ENCODE measurements around the gene BDKRB2.

BDKRB2 gene

DNA sequence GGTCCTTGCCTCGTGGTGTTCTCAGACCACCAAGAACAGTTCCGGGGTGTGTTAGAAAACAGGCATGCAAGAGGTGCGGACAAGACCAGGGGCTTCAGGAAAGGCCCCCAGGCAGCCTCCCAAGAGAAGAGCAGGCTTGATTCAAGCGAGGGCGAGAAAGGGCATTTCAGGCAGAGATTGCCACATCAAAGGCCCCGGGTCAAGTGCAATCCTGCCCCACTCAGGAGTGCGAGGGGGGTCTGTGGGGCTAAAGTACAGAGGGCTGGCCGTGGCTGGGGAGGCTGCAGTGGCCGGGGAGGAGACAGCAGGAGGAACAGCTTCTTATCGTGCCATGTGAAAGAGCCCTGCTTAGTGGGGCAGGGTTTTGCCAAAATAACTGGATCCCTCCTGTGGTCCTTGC is 2.7 kb upstream of the BDKRB2 start:
- DNase-seq: no peak

GRCh38 chr14:96202441-96203094 is 2.1 kb upstream of the BDKRB2 start:
- DNase-seq: no peak

DNA sequence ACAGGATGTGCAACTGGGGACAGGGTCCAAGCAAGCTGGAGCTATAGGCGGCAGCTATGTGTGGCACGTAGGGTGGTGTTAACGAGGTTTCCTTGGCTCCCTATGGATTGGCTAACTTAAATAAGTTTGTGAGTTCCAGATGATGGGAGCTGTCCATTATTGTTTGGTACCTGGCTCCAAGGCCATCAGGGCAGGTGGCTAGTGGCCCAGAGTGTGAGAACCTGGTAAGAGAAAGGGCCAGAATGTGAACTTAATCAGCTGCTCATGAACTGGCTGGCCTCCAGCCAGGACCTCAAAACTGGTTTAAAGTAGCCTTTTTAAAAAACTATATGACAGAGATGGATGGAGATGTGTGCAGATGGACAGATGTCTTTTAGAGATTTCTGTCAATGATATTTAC is 1.5 kb upstream of the BDKRB2 start:
- no peak for DNase-seq

DNA sequence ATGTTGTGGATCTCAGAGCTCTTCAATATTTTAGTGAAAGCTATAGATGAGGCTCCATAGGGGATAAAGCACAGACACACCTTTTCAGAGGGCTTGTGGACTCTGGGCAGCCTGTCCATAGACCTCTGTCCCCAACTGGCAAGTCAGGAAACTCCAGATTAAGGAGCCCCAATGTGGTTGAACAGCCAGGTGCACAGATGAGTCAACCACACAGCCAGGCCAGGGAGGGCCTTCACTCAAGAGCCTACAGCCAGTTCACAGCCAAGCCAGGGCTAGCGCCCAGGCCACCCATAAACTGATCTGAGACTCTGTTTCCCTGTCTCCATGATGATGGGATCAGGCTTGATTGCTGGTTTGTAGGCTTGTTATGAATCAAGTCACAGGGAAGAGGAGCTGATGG is 1.0 kb upstream of the BDKRB2 start:
- DNase-seq: no peak

- peak; percentile 9 to 11 for DNase-seq
Observed at GRCh38 chr14:96205059-96205977, 679 bp downstream of the BDKRB2 start.

DNA sequence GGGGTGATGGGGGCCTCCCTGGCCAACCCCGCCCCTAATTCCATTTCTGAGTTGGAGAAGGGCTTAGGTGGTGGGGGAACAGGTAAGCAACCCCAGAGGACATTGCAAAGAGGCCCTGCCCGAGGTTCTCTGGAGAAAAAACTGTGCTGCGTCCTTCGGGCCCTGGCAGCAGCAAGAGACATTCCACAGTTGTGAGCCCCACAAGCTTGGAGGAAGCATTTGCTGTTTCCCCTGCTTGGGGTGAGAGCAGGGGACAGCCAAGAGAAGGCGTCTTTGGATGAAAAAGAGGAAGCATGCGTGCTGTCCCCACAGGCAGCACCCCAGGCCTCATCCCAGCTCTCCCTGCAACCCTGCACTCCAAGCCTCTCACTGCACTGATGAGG is 1.3 kb downstream of the BDKRB2 start:
- peak; percentile 49 to 52 for DNase-seq

- no peak for DNase-seq
Observed at GRCh38 chr14:96206461-96206860, 1.8 kb downstream of the BDKRB2 start.

- no peak for DNase-seq
Observed at GRCh38 chr14:96207686-96208085, 3.0 kb downstream of the BDKRB2 start.

DNA sequence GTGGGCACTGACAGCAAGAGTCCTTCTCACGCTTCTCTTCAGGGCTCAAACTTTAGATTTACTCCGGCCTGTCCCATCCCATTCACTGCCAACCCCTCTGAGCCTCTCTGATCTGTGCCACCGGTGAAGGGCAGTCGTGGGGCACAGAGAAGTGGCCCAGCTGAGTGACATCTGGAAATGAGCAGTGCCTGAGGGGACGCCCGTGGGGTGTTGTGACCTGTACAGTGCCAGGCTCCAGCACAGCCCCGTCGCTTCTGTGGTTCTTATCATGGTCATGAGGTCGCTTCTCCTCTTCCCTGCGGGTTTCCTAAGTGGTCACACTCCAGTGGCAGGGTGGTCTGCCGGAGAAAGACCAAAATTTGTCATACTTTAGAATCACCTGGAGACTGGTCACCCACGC is 4.1 kb downstream of the BDKRB2 start:
- no peak for DNase-seq

GRCh38 chr14:96212140-96212539 is 7.5 kb downstream of the BDKRB2 start:
- DNase-seq: no peak

GRCh38 chr14:96212896-96213295 is 8.3 kb downstream of the BDKRB2 start:
- DNase-seq: no peak

GRCh38 chr14:96213871-96214465 is 9.3 kb downstream of the BDKRB2 start:
- DNase-seq: no peak

DNA sequence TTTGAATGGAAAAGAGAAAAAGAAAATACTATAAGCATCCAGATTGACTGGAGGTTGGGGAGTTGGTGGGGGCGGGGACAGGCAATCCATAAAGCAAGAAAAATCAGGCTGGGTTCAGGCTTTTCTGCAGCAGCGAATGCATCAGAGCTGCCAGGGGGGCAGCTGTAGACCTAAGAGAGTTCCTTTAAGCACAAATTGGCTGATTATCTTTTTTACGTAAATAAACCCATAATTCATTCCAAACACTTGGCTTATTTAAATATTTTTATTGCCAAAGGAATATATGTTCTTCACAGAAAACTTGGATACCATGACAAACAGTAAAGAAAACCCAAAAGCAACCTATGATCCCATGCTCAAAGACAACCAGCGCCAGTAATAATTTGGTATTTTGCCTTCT is 10.2 kb downstream of the BDKRB2 start:
- DNase-seq: no peak

DNA sequence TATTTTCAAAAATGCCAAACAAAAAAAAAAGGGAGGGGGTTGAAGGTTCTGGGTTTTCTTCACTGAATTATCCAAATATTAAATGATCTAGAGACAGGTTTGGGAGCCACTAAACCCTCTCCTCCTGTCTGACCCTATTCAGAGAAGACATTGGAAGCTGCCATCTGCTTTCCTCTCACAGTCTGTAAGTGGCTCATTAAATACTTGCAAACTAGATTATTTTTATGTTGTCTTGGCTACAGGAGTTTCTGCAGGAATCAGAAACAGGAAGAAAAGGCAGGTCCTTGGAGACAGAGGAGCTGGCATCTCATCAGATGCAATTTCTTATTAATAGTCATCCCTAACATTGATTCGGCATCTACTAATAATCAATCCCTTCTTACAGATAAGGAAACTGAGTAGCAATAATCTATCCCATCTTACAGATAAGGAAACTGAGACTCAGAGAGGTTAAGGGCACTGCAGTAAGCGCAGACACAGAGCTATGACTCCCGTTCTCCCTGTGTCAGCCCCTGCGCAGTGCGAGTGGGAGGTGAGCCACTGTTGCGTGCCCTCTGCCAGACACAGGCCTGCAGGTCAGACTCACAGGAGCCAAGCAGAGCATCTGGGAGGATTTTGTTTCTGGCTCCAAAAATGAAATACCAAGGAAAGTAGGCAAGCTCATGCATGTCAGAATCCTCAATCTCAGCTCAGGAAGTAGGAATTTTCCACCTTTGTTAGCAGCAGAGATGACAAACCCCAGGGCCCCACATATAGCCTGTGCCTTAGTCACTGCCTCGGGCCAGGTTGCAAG is 11.0 kb downstream of the BDKRB2 start:
- DNase-seq: no peak

DNA sequence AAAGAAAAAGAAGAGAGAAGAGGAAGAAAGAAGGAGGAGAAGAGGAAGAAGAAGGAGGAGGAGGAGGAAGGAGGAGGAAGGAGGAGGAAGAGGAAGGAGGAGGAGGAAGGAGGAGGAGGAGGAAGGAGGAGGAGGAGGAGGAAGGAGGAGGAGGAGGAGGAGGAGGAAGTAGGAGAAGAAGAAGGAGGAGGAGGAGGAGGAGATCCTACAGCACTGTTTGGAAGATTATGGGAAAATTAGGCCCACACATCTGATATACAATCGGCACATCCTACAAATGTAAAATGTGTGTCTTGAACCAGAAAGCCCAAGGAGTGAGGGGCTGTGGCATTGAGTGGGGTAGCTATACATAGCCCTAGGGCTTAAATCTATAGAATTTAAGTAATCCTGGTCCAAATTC is 12.0 kb downstream of the BDKRB2 start:
- DNase-seq: no peak

DNA sequence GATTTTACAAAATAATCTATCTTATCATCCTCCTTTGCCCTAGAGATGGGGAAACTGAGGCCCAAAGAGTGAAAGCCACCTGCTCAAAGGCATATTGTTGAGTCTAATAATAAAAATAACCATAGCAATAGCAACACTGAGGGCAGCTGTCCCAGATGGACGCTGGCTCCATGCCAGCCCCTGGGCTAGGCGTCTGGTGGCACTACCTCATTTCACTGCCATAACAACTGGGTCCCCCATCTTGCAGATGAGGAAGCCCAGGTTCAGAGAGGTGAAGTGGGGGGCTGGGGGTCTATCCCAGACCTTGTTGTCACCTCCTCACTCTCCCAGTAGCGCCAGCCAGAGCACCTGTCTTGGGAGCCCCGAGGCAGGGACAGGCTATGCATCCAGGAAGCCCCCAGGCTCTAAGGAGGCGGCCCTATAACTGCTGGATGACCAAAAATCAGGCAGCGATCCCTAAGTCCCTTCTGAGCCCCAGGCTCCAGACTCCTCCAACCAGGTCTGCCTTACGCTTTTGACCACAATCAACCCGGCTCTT is 12.8 kb downstream of the BDKRB2 start:
- DNase-seq: no peak

DNA sequence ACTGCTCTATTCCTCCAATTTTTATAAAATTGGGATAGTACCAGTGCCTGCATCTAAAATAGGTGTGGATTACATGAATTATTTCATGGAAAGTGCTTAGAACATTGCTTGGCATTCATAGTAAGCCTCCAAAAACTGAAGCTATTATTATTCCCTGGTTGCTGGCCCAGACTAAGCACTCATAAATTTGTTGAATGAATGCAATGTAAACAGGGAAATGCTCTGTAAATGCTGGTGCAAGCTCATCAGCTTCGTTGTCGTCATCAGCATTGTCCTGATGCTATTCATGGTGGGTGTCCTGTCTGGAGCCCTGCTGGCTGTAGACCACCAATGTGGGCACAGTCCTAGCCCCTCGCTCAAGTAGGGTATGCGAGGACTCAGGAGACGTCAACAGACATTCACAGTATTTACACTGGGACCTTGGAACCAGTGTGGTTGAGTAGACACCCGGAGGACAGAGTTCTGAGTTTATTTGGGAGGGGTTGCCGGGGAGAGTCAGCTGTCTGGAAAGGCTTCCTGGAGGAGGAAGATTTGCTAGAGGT is 16.5 kb downstream of the BDKRB2 start:
- DNase-seq: no peak

- no peak for DNase-seq
Observed at GRCh38 chr14:96221841-96222240, 17.2 kb downstream of the BDKRB2 start.

DNA sequence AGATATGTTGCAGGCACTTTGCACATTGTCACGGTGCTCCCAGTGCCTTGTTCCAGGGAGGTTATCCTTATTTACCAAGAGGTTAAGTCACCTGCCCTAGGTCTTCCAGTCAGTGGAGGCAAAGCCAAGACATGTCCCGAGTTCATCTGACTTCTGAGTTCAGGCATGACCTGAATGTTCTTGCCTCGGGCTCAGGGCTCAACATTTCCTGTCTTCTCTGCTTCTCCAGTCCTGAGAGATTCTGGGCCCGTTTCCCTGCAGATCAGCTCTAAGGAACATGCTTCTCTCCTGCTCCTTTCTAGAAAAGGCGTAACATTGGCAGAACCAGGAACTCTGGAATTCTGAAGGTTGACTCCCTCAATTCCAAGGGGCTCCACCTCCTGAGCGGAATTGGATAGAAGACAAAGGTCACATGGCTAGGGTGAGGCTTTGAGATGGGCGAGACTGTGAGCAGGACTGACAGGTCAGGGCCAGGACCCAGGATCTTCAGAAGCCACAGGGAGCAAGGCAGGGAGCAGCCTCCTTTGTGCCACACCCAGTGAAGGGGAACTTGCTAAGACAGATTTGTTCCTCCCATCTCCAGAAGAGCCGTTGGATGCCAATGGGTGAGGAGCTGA is 19.9 kb downstream of the BDKRB2 start:
- DNase-seq: no peak

GRCh38 chr14:96225213-96225612 is 20.6 kb downstream of the BDKRB2 start:
- no peak for DNase-seq

DNA sequence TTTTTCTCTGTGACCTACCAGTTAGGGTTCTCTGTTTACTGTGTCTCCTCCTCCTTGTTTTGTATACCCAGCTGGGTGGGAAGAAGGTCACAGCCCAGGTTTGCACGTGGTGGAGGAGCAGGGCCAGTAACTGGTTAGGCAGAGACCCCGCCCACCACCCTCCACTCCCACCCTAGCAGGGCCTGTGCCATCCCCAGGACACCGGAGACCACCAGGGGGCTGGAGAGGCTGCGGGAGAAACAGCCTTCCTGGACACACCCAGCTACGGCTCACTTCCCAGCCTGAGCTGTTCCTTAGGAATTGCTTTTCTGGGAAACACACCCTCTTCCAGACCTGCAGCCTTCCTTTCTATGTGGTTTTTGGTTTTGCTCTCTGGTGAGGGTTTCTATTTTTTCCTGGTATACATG is 21.1 kb downstream of the BDKRB2 start:
- no peak for DNase-seq

- DNase-seq: no peak
Observed at GRCh38 chr14:96227428-96227827, 22.8 kb downstream of the BDKRB2 start.
